ENCODE data around the gene COX10. TPM values are rescaled to one million over a fixed set of nuclear protein-coding genes. Genes with fewer than 3 reads are reported as not detected.

The COX10 gene
- polyA plus RNA-seq, 1 experiment, result 12.9 TPM

- DNase-seq (ENCODE audit: low read depth, low spot score), result no peak
- TF ChIP-seq CTCF (IDR thresholded peaks at IDR 0.05; ENCODE audit: low read depth, low read length), result no peak
- POLR2A ChIA-PET, result no interaction called here
- Histone ChIP-seq H3K4me3 (ENCODE audit: low read depth, low read length) (no peak overlapping the region), H3K27me3 (ENCODE audit: control insufficient read depth, insufficient read depth, low read length) (no peaks in the 10 kb centered on the region), H3K9me3 (ENCODE audit: control insufficient read depth, insufficient read depth, low read length) (no peaks in the 10 kb centered on the region), H3K27ac (ENCODE audit: low read depth, low read length) (no peak overlapping the region)
- CTCF ChIA-PET, result no interaction called here
Measured at GRCh38 chr17:14116263-14117024, 47.1 kb downstream of the COX10 start.

DNA sequence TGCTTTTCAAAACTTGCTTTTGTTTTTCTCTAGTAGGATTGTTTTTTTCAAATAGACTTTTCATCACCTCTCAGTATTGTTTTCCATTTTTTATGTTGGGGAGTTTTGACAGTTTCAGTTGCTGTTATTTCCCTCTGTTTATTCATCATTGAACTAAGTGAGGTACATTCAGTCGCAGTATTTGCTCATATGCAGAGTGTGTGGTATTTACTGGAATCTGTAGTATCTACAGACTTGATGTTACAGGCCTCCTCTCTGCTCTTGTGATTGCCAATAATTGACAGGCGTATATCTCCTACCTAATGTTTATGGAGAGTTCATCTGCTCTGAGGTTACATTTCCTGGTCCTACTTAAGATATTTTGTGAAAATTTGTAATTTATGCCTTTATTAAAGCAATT lies 49.6 kb downstream of the COX10 start:
- CTCF ChIA-PET, result no interaction called here
- Histone ChIP-seq H3K27me3 (ENCODE audit: control insufficient read depth, insufficient read depth, low read length) (no peaks in the 10 kb centered on the region), H3K4me3 (ENCODE audit: low read depth, low read length) (no peak overlapping the region), H3K27ac (ENCODE audit: low read depth, low read length) (no peak overlapping the region), H3K9me3 (ENCODE audit: control insufficient read depth, insufficient read depth, low read length) (no peaks in the 10 kb centered on the region)
- DNase-seq (ENCODE audit: low read depth, low spot score), result no peak
- no peak for TF ChIP-seq CTCF (IDR thresholded peaks at IDR 0.05; ENCODE audit: low read depth, low read length)
- POLR2A ChIA-PET, result no interaction called here

- CTCF ChIA-PET, result no interaction called here
Measured at GRCh38 chr17:14119546-14119945, 50.2 kb downstream of the COX10 start.

GRCh38 chr17:14121952-14122351 lies 52.6 kb downstream of the COX10 start:
- CTCF ChIA-PET, result interaction anchor here (0.8 kb wide), 1 partner anchor 176 kb away, joined by 4 read pairs; no protein-coding TSS in a partner anchor
- no peaks in the 10 kb centered on the region for H3K27me3 ChIP-seq (ENCODE audit: control insufficient read depth, insufficient read depth, low read length)
- no peak for TF ChIP-seq CTCF (IDR thresholded peaks at IDR 0.05; ENCODE audit: low read depth, low read length)
- H3K9me3 ChIP-seq (ENCODE audit: control insufficient read depth, insufficient read depth, low read length), result no peaks in the 10 kb centered on the region
- no peak for DNase-seq (ENCODE audit: low read depth, low spot score)
- H3K4me3 ChIP-seq (ENCODE audit: low read depth, low read length), result no peak overlapping the region
- no peak overlapping the region for H3K27ac ChIP-seq (ENCODE audit: low read depth, low read length)
- POLR2A ChIA-PET, result no interaction called here

More at GRCh38 chr17:14119546-14119945, 50.2 kb downstream of the COX10 start:
- Histone ChIP-seq H3K27ac (ENCODE audit: low read depth, low read length) (no peak overlapping the region), H3K9me3 (ENCODE audit: control insufficient read depth, insufficient read depth, low read length) (no peaks in the 10 kb centered on the region), H3K27me3 (ENCODE audit: control insufficient read depth, insufficient read depth, low read length) (no peaks in the 10 kb centered on the region), H3K4me3 (ENCODE audit: low read depth, low read length) (no peak overlapping the region)
- POLR2A ChIA-PET, result no interaction called here
- no peak for DNase-seq (ENCODE audit: low read depth, low spot score)
- TF ChIP-seq CTCF (IDR thresholded peaks at IDR 0.05; ENCODE audit: low read depth, low read length), result no peak

DNA sequence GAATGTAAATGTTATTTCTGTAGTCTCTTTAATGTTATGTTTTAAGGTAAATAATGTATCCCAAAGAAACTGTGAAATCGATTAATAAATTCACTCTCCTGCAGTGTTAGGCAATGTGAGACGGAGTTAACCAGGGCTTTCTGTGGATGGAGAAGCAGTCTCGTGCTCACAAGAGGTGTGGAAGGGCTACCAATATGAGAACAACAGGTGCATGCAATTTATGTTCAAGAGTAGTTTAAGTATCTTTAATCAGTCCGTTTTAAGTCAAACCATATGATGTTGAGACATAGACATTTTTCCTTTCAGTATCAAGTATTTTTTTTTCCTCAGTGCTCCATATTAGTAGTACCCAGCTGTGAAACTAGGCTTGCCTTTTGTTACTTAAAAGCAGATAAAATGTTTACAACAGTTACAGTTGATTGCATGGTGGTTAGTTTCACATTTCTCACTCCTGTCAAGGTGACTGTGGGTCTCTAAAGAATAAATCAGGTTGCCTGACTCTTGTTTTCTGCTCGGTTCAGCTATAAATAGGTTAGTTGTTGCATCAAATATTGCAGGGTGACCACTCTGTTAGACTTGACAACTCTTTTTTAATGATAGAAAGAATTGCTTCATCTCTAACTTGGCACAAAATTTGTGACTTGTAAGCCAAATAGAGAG lies 54.4 kb downstream of the COX10 start:
- no peaks in the 10 kb centered on the region for H3K9me3 ChIP-seq (ENCODE audit: control insufficient read depth, insufficient read depth, low read length)
- POLR2A ChIA-PET, result no interaction called here
- CTCF ChIA-PET, result no interaction called here
- TF ChIP-seq CTCF (IDR thresholded peaks at IDR 0.05; ENCODE audit: low read depth, low read length), result no peak
- no peaks in the 10 kb centered on the region for H3K27me3 ChIP-seq (ENCODE audit: control insufficient read depth, insufficient read depth, low read length)
- no peak overlapping the region for H3K4me3 ChIP-seq (ENCODE audit: low read depth, low read length)
- H3K27ac ChIP-seq (ENCODE audit: low read depth, low read length), result no peak overlapping the region
- DNase-seq (ENCODE audit: low read depth, low spot score), result no peak
